Keratinocyte (primary cell): Measurements from ENCODE around the gene MPO. TPM values are rescaled to one million over a fixed set of nuclear protein-coding genes. Genes with fewer than 3 reads are reported as not detected.

Experiments used
- DNase-seq: peaks from one replicate; pipeline ENCODE4 v3.0.0-alpha.2; 2011; ENCODE audit warnings: low read depth, missing footprints, low spot score
- FAIRE-seq: peaks from 2 replicates; lab custom pipeline; 2011; peaks lifted over from hg19 to GRCh38; lab: Jason Lieb, UNC
- H2AFZ ChIP-seq: 2 replicates; pipeline ENCODE4 v1.6.0; 2012; ENCODE audit warnings: low read length, control low read depth, inconsistent platforms; ENCODE audit not compliant: control insufficient read depth
- H3K27ac ChIP-seq: 2 replicates; pipeline ENCODE4 v1.5.1; 2011; ENCODE audit warnings: low read length; ENCODE audit not compliant: control insufficient read depth, insufficient read depth
- H3K27me3 ChIP-seq: 3 replicates; pipeline ENCODE4 v1.6.0; 2011; ENCODE audit warnings: low read length; ENCODE audit not compliant: control insufficient read depth, insufficient read depth; ENCODE audit errors: extremely low read depth
- H3K36me3 ChIP-seq, 2 experiments: 2 replicates in 1 of 2; 3 replicates in 1 of 2; pipeline ENCODE4 v1.5.1; 2011; ENCODE audit warnings: low read length in 2 of 2, mild to moderate bottlenecking in 1 of 2; ENCODE audit not compliant: control insufficient read depth in 2 of 2, insufficient read depth in 2 of 2; ENCODE audit errors: extremely low read depth in 1 of 2
- H3K4me1 ChIP-seq: 3 replicates; pipeline ENCODE4 v1.5.1; 2011; ENCODE audit warnings: low read length; ENCODE audit not compliant: control insufficient read depth, insufficient read depth; ENCODE audit errors: extremely low read depth
- H3K4me2 ChIP-seq: 3 replicates; pipeline ENCODE4 v1.6.0; 2011; ENCODE audit warnings: low read depth, low read length; ENCODE audit not compliant: control insufficient read depth, insufficient read depth; ENCODE audit errors: extremely low read depth
- H3K4me3 ChIP-seq, 3 experiments: fragments of 200-600 bp in 1 of 3; sonication (generic) in 1 of 3; 2 replicates in 2 of 3; 3 replicates in 1 of 3; pipeline ENCODE4 v1.5.1; 2011 to 2016; ENCODE audit warnings: low read length in 3 of 3, mild to moderate bottlenecking in 3 of 3, control low read depth in 2 of 3, inconsistent platforms in 1 of 3, low read depth in 1 of 3, mixed read lengths in 1 of 3, mixed run types in 1 of 3, moderate library complexity in 1 of 3; ENCODE audit not compliant: control insufficient read depth in 2 of 3, insufficient read depth in 2 of 3; ENCODE audit errors: extremely low read depth in 1 of 3
- H3K79me2 ChIP-seq: 2 replicates; pipeline ENCODE4 v1.6.0; 2012; ENCODE audit warnings: low read length; ENCODE audit not compliant: control insufficient read depth, insufficient read depth
- H3K9ac ChIP-seq: 3 replicates; pipeline ENCODE4 v1.6.0; 2011; ENCODE audit warnings: low read length; ENCODE audit not compliant: control insufficient read depth, insufficient read depth; ENCODE audit errors: extremely low read depth
- H3K9me1 ChIP-seq: 3 replicates; pipeline ENCODE4 v1.6.0; 2011; ENCODE audit warnings: low read length; ENCODE audit not compliant: control insufficient read depth, insufficient read depth; ENCODE audit errors: extremely low read depth
- H3K9me3 ChIP-seq: 2 replicates; pipeline ENCODE4 v1.5.1; 2012; ENCODE audit warnings: low read depth, low read length; ENCODE audit not compliant: control insufficient read depth
- H4K20me1 ChIP-seq: 3 replicates; pipeline ENCODE4 v1.6.0; 2011; ENCODE audit warnings: low read length; ENCODE audit not compliant: control insufficient read depth, insufficient read depth; ENCODE audit errors: extremely low read depth
- EZH2 ChIP-seq: IDR thresholded peaks from one replicate; pipeline ENCODE4 v1.6.1; 2012; ENCODE audit warnings: inconsistent platforms, mild to moderate bottlenecking, low read length, moderate library complexity
- dilution Hi-C: fragments of 300-500 bp; cut with MboI; formaldehyde crosslinking; loops from one replicate; pipeline ENCODE4 v1.7.0; 2020; ENCODE audit warnings: low sequenced_read_pairs; ENCODE audit not compliant: extremely low pct_ligation_motif_present
- polyA plus RNA-seq, 5 experiments: library from polyadenylated mRNA; depleted of rRNA in 3 of 5; stranded (reverse) in 3 of 5; stranded (forward) in 1 of 5; unstranded in 1 of 5; fragments of >200 nt; gene quantifications; 1 replicate in 1 of 5; 2 replicates in 3 of 5; 3 replicates in 1 of 5; pipeline versions ENCODE4 v1.2.1 to v1.2.3, GENCODE V29; 2011 to 2012; ENCODE audit warnings: missing spikeins in 2 of 5, low read depth in 1 of 5, low replicate concordance in 1 of 5
- TF ChIP-seq, protein P1 (sequence below), 3 experiments: IDR thresholded peaks in 1 of 3; conservative IDR thresholded peaks in 1 of 3; optimal IDR thresholded peaks in 1 of 3; 2 replicates in 2 of 3; 3 replicates in 1 of 3; pipeline versions ENCODE3 to v1.5.1; 2011; ENCODE audit warnings: low read length in 3 of 3, mild to moderate bottlenecking in 3 of 3, moderate library complexity in 2 of 3, control low read depth in 1 of 3, inconsistent platforms in 1 of 3; ENCODE audit not compliant: insufficient read depth in 2 of 3; ENCODE audit errors: extremely low read depth in 1 of 3

Gene MPO
- polyA plus RNA-seq, 1 donor (not counting 4 experiments of a cell fraction or from before 2014, with no cell fraction given), result not detected

DNA sequence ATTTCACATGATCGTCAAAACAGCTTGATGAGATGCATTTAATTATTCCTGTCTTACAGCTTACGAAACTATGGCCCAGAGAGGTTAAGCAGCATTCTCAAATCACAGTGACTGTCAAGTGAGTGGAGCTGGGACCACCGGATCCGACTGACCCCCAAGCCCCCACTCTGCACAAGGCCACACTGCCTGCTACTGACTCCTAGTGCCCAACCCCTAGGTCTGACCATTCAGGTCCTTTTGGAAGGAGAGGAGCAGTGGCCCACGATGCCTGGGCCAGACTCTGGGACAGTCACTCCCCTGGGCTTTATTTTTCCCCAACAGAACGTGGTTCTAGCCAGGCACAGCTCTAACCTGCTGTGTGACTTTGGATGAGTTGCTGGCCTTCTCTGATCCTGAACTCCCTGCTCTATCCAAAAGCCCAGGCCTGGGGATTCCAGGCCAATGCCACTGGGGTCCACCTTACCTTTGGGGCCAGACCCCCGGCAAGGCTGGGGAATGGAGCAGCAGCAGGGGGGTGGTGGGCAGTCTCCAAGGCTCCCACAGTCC is 38.0 kb upstream of the MPO start:
- Histone ChIP-seq H3K36me3 (no peaks in the 10 kb centered on the region), H3K79me2 (no peaks in the 10 kb centered on the region), H3K27ac (no peak overlapping the region), H3K9me3 (no peaks in the 10 kb centered on the region), H3K4me2 (no peak overlapping the region), H3K27me3 (peaks cover 11% of the 10 kb centered on the region), H3K9me1 (peaks cover 2% of the 10 kb centered on the region), H2AFZ (no peak overlapping the region), H3K9ac (no peak overlapping the region), H4K20me1 (no peaks in the 10 kb centered on the region), H3K4me1 (peaks cover 8% of the 10 kb centered on the region), H3K4me3 (no peak overlapping the region)
- dilution Hi-C loops, result no loop called here
- FAIRE-seq (no peak), DNase-seq (no peak)
- TF ChIP-seq EZH2, result no peak
- TF ChIP-seq, protein P1, sequence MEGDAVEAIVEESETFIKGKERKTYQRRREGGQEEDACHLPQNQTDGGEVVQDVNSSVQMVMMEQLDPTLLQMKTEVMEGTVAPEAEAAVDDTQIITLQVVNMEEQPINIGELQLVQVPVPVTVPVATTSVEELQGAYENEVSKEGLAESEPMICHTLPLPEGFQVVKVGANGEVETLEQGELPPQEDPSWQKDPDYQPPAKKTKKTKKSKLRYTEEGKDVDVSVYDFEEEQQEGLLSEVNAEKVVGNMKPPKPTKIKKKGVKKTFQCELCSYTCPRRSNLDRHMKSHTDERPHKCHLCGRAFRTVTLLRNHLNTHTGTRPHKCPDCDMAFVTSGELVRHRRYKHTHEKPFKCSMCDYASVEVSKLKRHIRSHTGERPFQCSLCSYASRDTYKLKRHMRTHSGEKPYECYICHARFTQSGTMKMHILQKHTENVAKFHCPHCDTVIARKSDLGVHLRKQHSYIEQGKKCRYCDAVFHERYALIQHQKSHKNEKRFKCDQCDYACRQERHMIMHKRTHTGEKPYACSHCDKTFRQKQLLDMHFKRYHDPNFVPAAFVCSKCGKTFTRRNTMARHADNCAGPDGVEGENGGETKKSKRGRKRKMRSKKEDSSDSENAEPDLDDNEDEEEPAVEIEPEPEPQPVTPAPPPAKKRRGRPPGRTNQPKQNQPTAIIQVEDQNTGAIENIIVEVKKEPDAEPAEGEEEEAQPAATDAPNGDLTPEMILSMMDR (optimal IDR thresholded peaks at IDR 0.05 in 1 of 3, IDR thresholded peaks at IDR 0.05 in 1 of 3, conservative IDR thresholded peaks at IDR 0.05 in 1 of 3; ENCODE audit: extremely low read depth in 1 of 3, insufficient read depth in 2 of 3, low read length in 3 of 3), result no peak

DNA sequence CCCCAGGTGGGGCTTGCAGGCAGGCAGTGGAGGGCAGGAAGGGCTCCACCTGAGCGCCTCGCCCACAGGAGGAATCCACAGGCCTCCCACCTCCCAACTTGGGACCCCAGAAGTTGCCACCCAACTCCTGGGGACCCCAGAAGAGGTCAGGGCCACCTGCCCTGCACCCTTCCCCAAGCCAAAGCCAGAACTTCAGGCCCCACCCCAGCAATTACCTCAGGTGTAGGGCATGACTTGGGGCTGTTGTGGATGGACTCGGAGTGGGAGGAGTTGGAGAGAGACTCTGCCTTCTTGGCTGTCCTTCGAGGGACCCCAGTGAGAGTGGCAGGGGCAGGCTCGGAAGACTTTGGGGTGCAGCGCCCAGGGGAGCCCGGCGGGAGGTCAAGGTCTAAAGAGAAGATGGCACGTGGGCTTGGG is 37.3 kb upstream of the MPO start:
- Histone ChIP-seq H3K4me2 (peak overlapping the region; percentile 11), H3K9me3 (no peaks in the 10 kb centered on the region), H3K27ac (no peak overlapping the region), H3K36me3 (no peaks in the 10 kb centered on the region), H3K27me3 (peaks cover 5% of the 10 kb centered on the region), H3K4me3 (no peak overlapping the region), H4K20me1 (no peaks in the 10 kb centered on the region), H3K79me2 (no peaks in the 10 kb centered on the region), H3K9me1 (peaks cover 2% of the 10 kb centered on the region), H3K4me1 (peaks cover 8% of the 10 kb centered on the region), H3K9ac (no peak overlapping the region), H2AFZ (no peak overlapping the region)
- no peak for DNase-seq
- no peak for TF ChIP-seq EZH2
- TF ChIP-seq, protein P1 (optimal IDR thresholded peaks at IDR 0.05 in 1 of 3, IDR thresholded peaks at IDR 0.05 in 1 of 3, conservative IDR thresholded peaks at IDR 0.05 in 1 of 3; ENCODE audit: extremely low read depth in 1 of 3, insufficient read depth in 2 of 3, low read length in 3 of 3), result no peak
- dilution Hi-C loops, result no loop called here
- FAIRE-seq, result no peak
